LNCAP (cell line): ENCODE measurements around the gene SELENOO.

ENCODE experiments used
- TF ChIP-seq, protein P1 (sequence below): fragments of 450-650 bp; IDR thresholded peaks from 2 replicates; pipeline ENCODE4 v1.5.1; 2017; ENCODE audit warnings: mild to moderate bottlenecking

SELENOO gene

GRCh38 chr22:50170453-50171318, 30.1 kb upstream of the SELENOO start, which contains the start of gene PANX2:
TSS of gene PANX2 (plus strand) at chr22:50170731. CDS start at chr22:50170731, 0 bp downstream.
- TF ChIP-seq, protein P1, sequence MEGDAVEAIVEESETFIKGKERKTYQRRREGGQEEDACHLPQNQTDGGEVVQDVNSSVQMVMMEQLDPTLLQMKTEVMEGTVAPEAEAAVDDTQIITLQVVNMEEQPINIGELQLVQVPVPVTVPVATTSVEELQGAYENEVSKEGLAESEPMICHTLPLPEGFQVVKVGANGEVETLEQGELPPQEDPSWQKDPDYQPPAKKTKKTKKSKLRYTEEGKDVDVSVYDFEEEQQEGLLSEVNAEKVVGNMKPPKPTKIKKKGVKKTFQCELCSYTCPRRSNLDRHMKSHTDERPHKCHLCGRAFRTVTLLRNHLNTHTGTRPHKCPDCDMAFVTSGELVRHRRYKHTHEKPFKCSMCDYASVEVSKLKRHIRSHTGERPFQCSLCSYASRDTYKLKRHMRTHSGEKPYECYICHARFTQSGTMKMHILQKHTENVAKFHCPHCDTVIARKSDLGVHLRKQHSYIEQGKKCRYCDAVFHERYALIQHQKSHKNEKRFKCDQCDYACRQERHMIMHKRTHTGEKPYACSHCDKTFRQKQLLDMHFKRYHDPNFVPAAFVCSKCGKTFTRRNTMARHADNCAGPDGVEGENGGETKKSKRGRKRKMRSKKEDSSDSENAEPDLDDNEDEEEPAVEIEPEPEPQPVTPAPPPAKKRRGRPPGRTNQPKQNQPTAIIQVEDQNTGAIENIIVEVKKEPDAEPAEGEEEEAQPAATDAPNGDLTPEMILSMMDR: no peak

DNA sequence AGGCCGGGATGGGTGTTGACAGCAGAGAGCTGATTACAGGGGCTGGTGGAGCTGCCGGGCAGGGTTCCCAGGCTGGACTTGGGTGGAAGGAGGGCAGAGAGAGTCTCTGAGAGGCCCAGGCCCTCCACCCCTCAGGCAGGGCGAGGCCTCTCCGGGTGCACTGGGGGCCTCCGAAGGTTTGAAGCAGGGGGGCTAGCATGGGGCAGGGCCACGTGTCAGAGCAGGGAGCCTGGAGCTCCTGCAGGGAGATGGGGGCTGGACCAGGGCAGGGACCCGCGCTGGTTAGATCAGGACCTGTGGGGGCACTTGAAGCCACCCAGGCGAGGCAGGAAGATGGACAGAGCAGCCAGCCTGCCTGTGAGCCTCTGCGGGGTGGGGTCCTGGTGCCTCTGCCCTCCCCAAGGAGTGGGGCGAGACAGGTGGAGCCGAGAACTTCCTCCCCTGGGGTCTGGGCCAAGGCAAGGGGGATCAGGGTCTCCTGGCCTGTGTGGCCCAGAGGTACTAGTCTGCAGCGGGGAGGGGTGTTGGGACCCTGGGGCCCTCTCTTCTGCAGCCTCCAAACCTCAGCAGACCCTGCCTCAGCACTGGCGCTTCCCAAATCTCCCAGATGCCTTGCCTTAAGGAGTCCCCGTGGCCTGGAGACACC, 29.4 kb upstream of the SELENOO start:
- TF ChIP-seq, protein P1: no peak

DNA sequence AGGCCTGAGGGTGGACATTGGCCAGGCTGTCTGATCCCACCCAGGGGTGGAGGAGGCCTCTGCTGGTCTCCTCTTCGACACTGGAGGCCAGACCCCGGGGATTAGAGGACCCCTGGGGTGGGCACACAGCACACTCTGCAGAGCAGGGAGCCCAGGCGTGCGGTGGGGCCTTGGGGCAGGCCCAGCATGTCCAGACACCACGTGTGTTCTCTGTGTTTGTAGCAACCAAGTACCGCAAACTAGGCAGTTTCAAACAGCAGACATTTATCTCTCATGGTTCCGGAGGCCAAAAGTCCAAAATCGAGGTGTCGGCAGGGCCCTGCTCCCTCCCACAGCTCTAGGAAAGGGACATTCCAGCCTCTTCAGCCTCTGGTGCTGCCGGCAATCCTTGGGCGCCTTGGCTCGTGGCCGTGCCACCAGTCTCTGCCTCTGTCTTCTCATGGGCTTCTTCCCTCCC, 28.8 kb upstream of the SELENOO start:
- TF ChIP-seq, protein P1: no peak

GRCh38 chr22:50173311-50173982, 27.4 kb upstream of the SELENOO start:
- TF ChIP-seq, protein P1: no peak

DNA sequence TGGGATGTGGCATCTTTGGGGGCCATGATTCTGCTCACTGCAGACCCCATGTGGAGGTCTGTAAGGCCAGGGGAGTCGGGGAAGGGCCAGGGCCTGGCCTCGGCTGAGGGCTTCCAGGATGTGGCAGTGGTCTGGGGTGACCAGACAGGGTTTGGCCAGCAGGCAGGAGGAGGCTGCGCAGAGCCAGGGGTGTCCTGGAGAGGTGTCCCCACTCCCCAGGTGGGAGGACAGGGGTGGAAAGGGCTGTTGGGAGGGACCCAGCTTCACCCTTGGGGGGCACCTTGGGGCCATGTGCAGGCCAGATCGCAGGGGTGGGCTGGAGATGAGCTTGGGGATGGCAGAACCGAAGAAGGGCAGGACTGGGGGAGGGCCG, 26.8 kb upstream of the SELENOO start:
- TF ChIP-seq, protein P1: no peak

- TF ChIP-seq, protein P1: no peak
Observed at GRCh38 chr22:50174382-50175190, 26.2 kb upstream of the SELENOO start.

- TF ChIP-seq, protein P1: no peak
Observed at GRCh38 chr22:50175191-50175461, 25.7 kb upstream of the SELENOO start.
